ENCODE data around the gene ELMO1. TPM values are rescaled to one million over a fixed set of nuclear protein-coding genes. Genes with fewer than 3 reads are reported as not detected.

ELMO1 gene
- total RNA-seq, 4 donors from 2014 or later, result 11.5 to 19.9 (median 17.4) TPM

DNA sequence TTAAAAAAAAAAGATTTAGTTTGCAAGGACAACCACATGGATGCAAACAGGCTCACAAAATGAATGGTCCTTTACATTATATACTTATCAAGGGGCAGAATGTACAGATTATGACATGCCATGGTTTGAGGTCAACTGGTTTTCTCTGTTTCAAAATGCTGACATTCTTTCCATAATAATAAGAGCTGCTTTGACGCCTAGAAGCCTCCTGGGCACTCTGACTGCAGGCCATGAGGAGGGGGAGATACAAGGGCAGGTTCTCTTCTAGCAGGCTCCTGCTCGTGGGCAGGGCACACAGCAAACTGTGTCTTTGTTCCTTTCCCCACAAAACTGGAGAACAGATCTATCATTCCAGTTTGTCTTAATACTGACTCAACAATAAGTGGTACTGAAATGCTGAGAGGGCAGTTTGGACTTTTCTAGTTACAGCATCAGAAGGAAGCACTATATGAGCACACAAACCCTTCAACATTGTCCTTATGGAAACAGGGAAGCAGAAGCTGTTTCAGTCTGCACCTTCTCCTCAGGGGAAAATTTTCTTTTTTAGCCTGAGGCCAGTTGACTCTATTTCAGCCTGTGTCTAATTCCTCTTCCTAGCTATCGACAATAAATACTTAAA lies 409.4 kb downstream of the ELMO1 start:
- intact Hi-C loops (cut with DNase I; ENCODE audit: low total_unique reads), result no loop called here
- DNase-seq (ENCODE audit: low spot score in 2 of 2), result no peak
- no peak for TF ChIP-seq POLR2A (IDR thresholded peaks at IDR 0.05)
- TF ChIP-seq, protein P1, sequence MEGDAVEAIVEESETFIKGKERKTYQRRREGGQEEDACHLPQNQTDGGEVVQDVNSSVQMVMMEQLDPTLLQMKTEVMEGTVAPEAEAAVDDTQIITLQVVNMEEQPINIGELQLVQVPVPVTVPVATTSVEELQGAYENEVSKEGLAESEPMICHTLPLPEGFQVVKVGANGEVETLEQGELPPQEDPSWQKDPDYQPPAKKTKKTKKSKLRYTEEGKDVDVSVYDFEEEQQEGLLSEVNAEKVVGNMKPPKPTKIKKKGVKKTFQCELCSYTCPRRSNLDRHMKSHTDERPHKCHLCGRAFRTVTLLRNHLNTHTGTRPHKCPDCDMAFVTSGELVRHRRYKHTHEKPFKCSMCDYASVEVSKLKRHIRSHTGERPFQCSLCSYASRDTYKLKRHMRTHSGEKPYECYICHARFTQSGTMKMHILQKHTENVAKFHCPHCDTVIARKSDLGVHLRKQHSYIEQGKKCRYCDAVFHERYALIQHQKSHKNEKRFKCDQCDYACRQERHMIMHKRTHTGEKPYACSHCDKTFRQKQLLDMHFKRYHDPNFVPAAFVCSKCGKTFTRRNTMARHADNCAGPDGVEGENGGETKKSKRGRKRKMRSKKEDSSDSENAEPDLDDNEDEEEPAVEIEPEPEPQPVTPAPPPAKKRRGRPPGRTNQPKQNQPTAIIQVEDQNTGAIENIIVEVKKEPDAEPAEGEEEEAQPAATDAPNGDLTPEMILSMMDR (IDR thresholded peaks at IDR 0.05), result no peak
- 81 to 83% methylated on average over 3 of the region's 3 CpGs for WGBS, 2 donors
- H3K4me3 ChIP-seq (ENCODE audit: low read depth, poor library complexity, severe bottlenecking), result no peak overlapping the region

DNA sequence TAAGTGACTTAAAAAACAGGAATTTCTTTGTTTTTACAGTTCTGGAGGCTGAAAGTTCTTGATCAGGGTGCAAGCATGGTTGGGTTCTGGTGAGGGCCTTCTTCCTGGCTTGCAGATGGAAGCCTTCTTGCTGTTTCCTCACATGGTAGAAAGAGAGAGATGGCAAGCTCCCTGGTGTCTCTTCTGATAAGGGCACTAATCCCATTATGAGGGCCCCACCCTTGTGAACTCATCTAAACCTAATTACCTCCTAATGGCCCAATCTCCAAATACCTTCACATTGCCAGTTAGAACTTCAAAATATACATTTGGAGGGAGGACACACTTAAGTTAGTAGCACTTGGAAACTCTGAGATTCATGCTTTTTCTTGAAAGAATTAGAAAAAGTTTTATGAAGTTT lies 410.0 kb downstream of the ELMO1 start:
- TF ChIP-seq, protein P1 (IDR thresholded peaks at IDR 0.05), result no peak
- TF ChIP-seq POLR2A (IDR thresholded peaks at IDR 0.05), result no peak
- H3K4me3 ChIP-seq (ENCODE audit: low read depth, poor library complexity, severe bottlenecking), result no peak overlapping the region
- intact Hi-C loops (cut with DNase I; ENCODE audit: low total_unique reads), result no loop called here
- DNase-seq (ENCODE audit: low spot score in 2 of 2), result no peak

DNA sequence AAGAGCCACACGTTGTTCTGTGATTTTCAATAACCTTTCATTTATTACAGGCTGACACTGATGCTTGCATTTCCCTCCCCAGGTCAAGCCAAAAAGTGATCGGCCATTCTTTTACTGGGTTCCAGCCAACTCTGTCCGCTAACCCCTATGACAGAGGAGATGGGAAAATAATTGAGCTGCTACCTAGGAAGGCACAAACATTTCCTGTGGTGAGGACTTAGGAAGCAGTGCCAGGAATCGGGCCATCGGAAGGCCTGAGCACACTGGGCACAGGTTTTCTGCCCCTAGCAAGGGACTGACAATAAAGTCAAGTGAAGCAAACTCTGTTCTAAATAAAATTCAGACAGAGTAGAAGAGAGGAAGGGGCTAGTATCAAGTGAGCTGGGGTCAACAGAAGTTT lies 411.4 kb downstream of the ELMO1 start:
- no peak for DNase-seq (ENCODE audit: low spot score in 2 of 2)
- WGBS, 2 donors, result 80 to 93% methylated on average over 5 of the region's 5 CpGs
- intact Hi-C loops (cut with DNase I; ENCODE audit: low total_unique reads), result no loop called here
- TF ChIP-seq POLR2A (IDR thresholded peaks at IDR 0.05), result no peak
- TF ChIP-seq, protein P1 (IDR thresholded peaks at IDR 0.05), result no peak
- no peak overlapping the region for H3K4me3 ChIP-seq (ENCODE audit: low read depth, poor library complexity, severe bottlenecking)

GRCh38 chr7:37035631-37036030 lies 413.0 kb downstream of the ELMO1 start:
- H3K4me3 ChIP-seq (ENCODE audit: low read depth, poor library complexity, severe bottlenecking), result no peak overlapping the region
- DNase-seq (ENCODE audit: low spot score in 2 of 2), result no peak
- TF ChIP-seq POLR2A (IDR thresholded peaks at IDR 0.05), result no peak
- TF ChIP-seq, protein P1 (IDR thresholded peaks at IDR 0.05), result no peak
- intact Hi-C loops (cut with DNase I; ENCODE audit: low total_unique reads), result no loop called here

GRCh38 chr7:37033141-37033540 lies 415.5 kb downstream of the ELMO1 start:
- TF ChIP-seq POLR2A (IDR thresholded peaks at IDR 0.05), result no peak
- TF ChIP-seq, protein P1 (IDR thresholded peaks at IDR 0.05), result no peak
- WGBS, 2 donors, result 95 to 96% methylated on average over 8 of the region's 8 CpGs
- no peak for DNase-seq (ENCODE audit: low spot score in 2 of 2)
- intact Hi-C loops (cut with DNase I; ENCODE audit: low total_unique reads), result no loop called here
- no peak overlapping the region for H3K4me3 ChIP-seq (ENCODE audit: low read depth, poor library complexity, severe bottlenecking)

- H3K4me3 ChIP-seq (ENCODE audit: low read depth, poor library complexity, severe bottlenecking), result no peak overlapping the region
- no peak for DNase-seq (ENCODE audit: low spot score in 2 of 2)
- 71 to 81% methylated on average over 4 of the region's 4 CpGs for WGBS, 2 donors
- intact Hi-C loops (cut with DNase I; ENCODE audit: low total_unique reads), result no loop called here
- TF ChIP-seq, protein P1 (IDR thresholded peaks at IDR 0.05), result no peak
- no peak for TF ChIP-seq POLR2A (IDR thresholded peaks at IDR 0.05)
These were observed 416.4 kb downstream of the ELMO1 start for GRCh38 chr7:37032258-37032601.

Data from lower leg skin (tissue), 4 donors.